ENCODE data around the gene TTBK1. TPM values are rescaled to one million over a fixed set of nuclear protein-coding genes. Genes with fewer than 3 reads are reported as not detected.

The TTBK1 gene
- total RNA-seq, 2 donors from 2014 or later: 0.12 to 0.15 TPM

DNA sequence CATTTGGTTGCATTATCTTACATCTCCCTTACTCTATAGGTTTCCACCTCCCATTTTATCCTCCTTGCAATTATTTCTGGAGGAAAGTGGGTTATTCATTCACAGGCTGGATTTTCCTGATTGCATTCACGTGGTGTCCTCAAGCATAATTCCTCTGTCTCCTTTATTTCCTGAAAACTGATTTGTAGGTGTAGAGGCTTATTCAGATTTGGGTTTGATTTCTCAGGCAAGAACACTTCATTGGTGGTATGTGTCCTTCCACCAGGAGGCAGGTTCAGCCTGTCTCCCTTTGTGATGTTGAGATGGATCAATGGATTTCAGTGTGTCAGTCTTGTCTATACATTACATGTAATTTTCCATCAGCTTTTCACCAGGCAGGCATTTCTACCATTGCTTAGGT, 31.3 kb upstream of the TTBK1 start:
- Histone ChIP-seq H3K27ac (no peak overlapping the region), H3K9me3 (no peaks in the 10 kb centered on the region), H3K36me3 (peaks cover 14% of the 10 kb centered on the region), H3K4me1 (no peaks in the 10 kb centered on the region), H3K27me3 (no peaks in the 10 kb centered on the region), H3K4me3 (no peak overlapping the region)
- DNase-seq (ENCODE audit: low spot score): no peak
- no peak for TF ChIP-seq CTCF (IDR thresholded peaks at IDR 0.05)

DNA sequence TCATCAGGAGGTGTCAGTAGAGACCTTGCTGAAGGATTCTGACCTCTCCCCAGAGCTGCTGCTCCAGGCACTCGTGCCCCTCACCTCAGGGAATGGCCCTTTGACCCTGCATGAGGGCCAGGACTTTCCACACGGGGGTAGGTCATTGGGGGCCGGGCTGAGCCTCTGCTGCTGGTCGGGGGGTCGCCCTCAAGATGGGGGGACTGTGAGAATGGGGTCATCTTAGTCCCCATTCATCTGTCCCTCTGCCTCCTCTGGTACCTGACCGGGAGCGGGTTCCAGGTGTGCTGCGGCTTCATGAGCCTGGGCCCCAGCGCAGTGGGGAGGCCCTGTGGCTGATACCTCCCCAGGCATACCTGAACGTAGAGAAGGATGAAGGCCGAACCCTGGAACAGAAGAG, 29.9 kb upstream of the TTBK1 start:
- Histone ChIP-seq H3K4me1 (peaks cover 0 to 9% of the 10 kb centered on the region in 2 donors), H3K27me3 (no peaks in the 10 kb centered on the region), H3K27ac (no peak overlapping the region), H3K9me3 (no peaks in the 10 kb centered on the region), H3K36me3 (peaks cover 14% of the 10 kb centered on the region), H3K4me3 (no peak overlapping the region)
- TF ChIP-seq CTCF (IDR thresholded peaks at IDR 0.05): no peak
- DNase-seq (ENCODE audit: low spot score): no peak

GRCh38 chr6:43215066-43215465, 28.2 kb upstream of the TTBK1 start:
- H3K4me3 ChIP-seq: no peak overlapping the region
- H3K36me3 ChIP-seq: peaks cover 14% of the 10 kb centered on the region
- no peaks in the 10 kb centered on the region for H3K9me3 ChIP-seq
- H3K27me3 ChIP-seq: no peaks in the 10 kb centered on the region
- TF ChIP-seq CTCF (IDR thresholded peaks at IDR 0.05): no peak
- no peak for DNase-seq (ENCODE audit: low spot score)
- peaks cover 0 to 9% of the 10 kb centered on the region in 2 donors for H3K4me1 ChIP-seq
- H3K27ac ChIP-seq: no peak overlapping the region

DNA sequence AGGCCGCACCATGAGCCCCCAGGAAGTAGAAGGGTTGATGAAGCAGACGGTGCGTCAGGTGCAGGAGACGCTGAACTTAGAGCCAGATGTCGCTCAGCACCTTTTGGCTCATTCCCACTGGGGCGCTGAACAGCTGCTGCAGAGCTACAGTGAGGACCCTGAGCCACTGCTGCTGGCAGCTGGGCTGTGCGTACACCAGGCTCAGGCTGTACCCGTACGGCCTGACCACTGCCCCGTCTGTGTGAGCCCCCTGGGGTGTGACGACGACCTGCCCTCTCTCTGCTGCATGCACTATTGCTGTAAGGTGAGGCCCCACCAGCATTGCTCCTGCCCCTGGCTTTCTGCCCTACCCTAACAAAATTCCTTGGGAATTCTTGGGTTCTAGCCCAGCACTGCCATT, 27.1 kb upstream of the TTBK1 start:
- no peaks in the 10 kb centered on the region for H3K27me3 ChIP-seq
- no peaks in the 10 kb centered on the region for H3K9me3 ChIP-seq
- TF ChIP-seq CTCF (IDR thresholded peaks at IDR 0.05): no peak
- peaks cover 14% of the 10 kb centered on the region for H3K36me3 ChIP-seq
- no peak overlapping the region for H3K27ac ChIP-seq
- peaks cover 0 to 9% of the 10 kb centered on the region in 2 donors for H3K4me1 ChIP-seq
- H3K4me3 ChIP-seq: no peak overlapping the region
- no peak for DNase-seq (ENCODE audit: low spot score)

DNA sequence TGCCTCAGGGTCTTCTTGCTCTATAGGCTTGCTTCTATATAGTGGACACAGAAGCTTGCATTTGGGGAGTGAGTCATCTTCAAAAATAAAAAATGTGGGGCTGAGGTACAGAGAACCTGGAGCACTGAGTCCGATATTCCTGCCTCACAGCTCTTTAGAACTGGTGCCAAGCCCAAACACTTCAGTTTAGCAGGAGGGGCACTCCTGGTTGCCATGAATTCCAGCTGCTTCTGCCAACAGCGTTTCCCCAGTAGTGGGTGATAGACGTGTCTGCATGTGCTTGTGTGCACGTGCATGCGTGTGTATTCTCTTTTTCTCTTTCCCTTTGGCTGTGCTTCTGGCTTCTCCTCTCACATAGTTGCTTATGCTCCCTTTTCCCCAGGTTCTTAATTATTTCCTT, 25.9 kb upstream of the TTBK1 start:
- no peak for TF ChIP-seq CTCF (IDR thresholded peaks at IDR 0.05)
- peaks cover 0 to 9% of the 10 kb centered on the region in 2 donors for H3K4me1 ChIP-seq
- H3K9me3 ChIP-seq: no peaks in the 10 kb centered on the region
- DNase-seq (ENCODE audit: low spot score): no peak
- H3K27me3 ChIP-seq: no peaks in the 10 kb centered on the region
- peaks cover 14% of the 10 kb centered on the region for H3K36me3 ChIP-seq
- no peak overlapping the region for H3K27ac ChIP-seq
- H3K4me3 ChIP-seq: no peak overlapping the region

- Histone ChIP-seq H3K27ac (no peak overlapping the region), H3K9me3 (no peaks in the 10 kb centered on the region), H3K27me3 (no peaks in the 10 kb centered on the region), H3K4me1 (peaks cover 0 to 9% of the 10 kb centered on the region in 2 donors), H3K4me3 (no peak overlapping the region), H3K36me3 (peaks cover 14% of the 10 kb centered on the region)
- no peak for DNase-seq (ENCODE audit: low spot score)
- TF ChIP-seq CTCF (IDR thresholded peaks at IDR 0.05): no peak
Measured at GRCh38 chr6:43219119-43219518, 24.2 kb upstream of the TTBK1 start.

All from right atrium auricular region (tissue), 2 donors.